Large intestine (tissue), 3 donors: Measurements from ENCODE around the gene PKD1L1. TPM values are rescaled to one million over a fixed set of nuclear protein-coding genes. Genes with fewer than 3 reads are reported as not detected.

ENCODE experiments used
- DNase-seq, 2 donors: peaks; one replicate each; pipeline versions ENCODE4 v3.0.0 to v3.0.0-alpha.2; 2013
- H3K27ac ChIP-seq: one replicate; pipeline ENCODE4 v1.5.1; 2013; ENCODE audit warnings: low read length
- H3K27me3 ChIP-seq: 2 replicates; pipeline ENCODE4 v1.6.1; 2013; ENCODE audit warnings: low read length; ENCODE audit not compliant: control insufficient read depth, insufficient read depth
- H3K36me3 ChIP-seq: 2 replicates; pipeline ENCODE4 v1.6.1; 2013; ENCODE audit warnings: low read length; ENCODE audit not compliant: control insufficient read depth, insufficient read depth
- H3K4me1 ChIP-seq: one replicate; pipeline ENCODE4 v1.6.1; 2013; ENCODE audit warnings: low read length; ENCODE audit not compliant: control insufficient read depth, insufficient read depth
- H3K4me3 ChIP-seq: one replicate; pipeline ENCODE4 v1.5.1; 2013; ENCODE audit warnings: low read length
- H3K9me3 ChIP-seq: one replicate; pipeline ENCODE4 v1.6.1; 2013; ENCODE audit warnings: mild to moderate bottlenecking, low read depth, low read length, moderate library complexity; ENCODE audit not compliant: control insufficient read depth
- WGBS: methylation state at CpG from one replicate; pipeline ENCODE4 v1.1.5; 2013; ENCODE audit warnings: low lambda C conversion rate; ENCODE audit not compliant: insufficient coverage; 5-methylcytosine and 5-hydroxymethylcytosine counted together
- polyA plus RNA-seq: library from polyadenylated mRNA; unstranded; fragments of 120-200 nt; gene quantifications from one replicate; pipeline ENCODE4 v1.2.1, GENCODE V29; 2013

The PKD1L1 gene
- polyA plus RNA-seq, 1 donor: 1.0 TPM

- DNase-seq: no peak
- Histone ChIP-seq H3K36me3 (no peaks in the 10 kb centered on the region), H3K9me3 (no peaks in the 10 kb centered on the region), H3K27ac (no peak overlapping the region), H3K4me1 (no peaks in the 10 kb centered on the region), H3K27me3 (peaks cover 7% of the 10 kb centered on the region), H3K4me3 (no peak overlapping the region)
- WGBS: no CpG with 5 or more reads among the region's 7 CpGs
Observed at GRCh38 chr7:47887016-47887640, 61.1 kb downstream of the PKD1L1 start.

- Histone ChIP-seq H3K4me3 (no peak overlapping the region), H3K4me1 (no peaks in the 10 kb centered on the region), H3K27ac (no peak overlapping the region), H3K27me3 (peaks cover 7% of the 10 kb centered on the region), H3K9me3 (no peaks in the 10 kb centered on the region), H3K36me3 (no peaks in the 10 kb centered on the region)
- whole genome bisulfite sequencing: no CpG with 5 or more reads among the region's 12 CpGs
- DNase-seq: no peak
Observed at GRCh38 chr7:47885987-47886811, 62.1 kb downstream of the PKD1L1 start.

- no CpG with 5 or more reads among the region's 10 CpGs for WGBS
- no peak for DNase-seq
- Histone ChIP-seq H3K4me1 (no peaks in the 10 kb centered on the region), H3K4me3 (no peak overlapping the region), H3K27me3 (peaks cover 7% of the 10 kb centered on the region), H3K27ac (no peak overlapping the region), H3K9me3 (no peaks in the 10 kb centered on the region), H3K36me3 (no peaks in the 10 kb centered on the region)
Observed at GRCh38 chr7:47885309-47885986, 62.8 kb downstream of the PKD1L1 start.

- Histone ChIP-seq H3K4me1 (no peaks in the 10 kb centered on the region), H3K4me3 (no peak overlapping the region), H3K27ac (no peak overlapping the region), H3K36me3 (no peaks in the 10 kb centered on the region), H3K9me3 (no peaks in the 10 kb centered on the region), H3K27me3 (peaks cover 7% of the 10 kb centered on the region)
- no peak for DNase-seq
- WGBS: no CpG with 5 or more reads among the region's 2 CpGs
Observed at GRCh38 chr7:47884675-47885074, 63.6 kb downstream of the PKD1L1 start.

- H3K4me1 ChIP-seq: no peaks in the 10 kb centered on the region
- no peak for DNase-seq
- H3K36me3 ChIP-seq: no peaks in the 10 kb centered on the region
- no peak overlapping the region for H3K4me3 ChIP-seq
- peaks cover 7% of the 10 kb centered on the region for H3K27me3 ChIP-seq
- no peaks in the 10 kb centered on the region for H3K9me3 ChIP-seq
- H3K27ac ChIP-seq: no peak overlapping the region
- no CpG with 5 or more reads among the region's 3 CpGs for WGBS
Observed at GRCh38 chr7:47882635-47883034, 65.6 kb downstream of the PKD1L1 start.

GRCh38 chr7:47881256-47881655, 67.0 kb downstream of the PKD1L1 start:
- peaks cover 7% of the 10 kb centered on the region for H3K27me3 ChIP-seq
- 0% methylated on average over 1 of the region's 4 CpGs for WGBS

GRCh38 chr7:47878662-47879061, 69.6 kb downstream of the PKD1L1 start:
- no peaks in the 10 kb centered on the region for H3K36me3 ChIP-seq
- no peaks in the 10 kb centered on the region for H3K27me3 ChIP-seq
- no peak overlapping the region for H3K4me3 ChIP-seq
- no peak overlapping the region for H3K27ac ChIP-seq
- WGBS: no CpG with 5 or more reads among the region's 4 CpGs
- H3K4me1 ChIP-seq: no peaks in the 10 kb centered on the region
- no peaks in the 10 kb centered on the region for H3K9me3 ChIP-seq
- no peak for DNase-seq

More at GRCh38 chr7:47881256-47881655, 67.0 kb downstream of the PKD1L1 start:
- Histone ChIP-seq H3K9me3 (no peaks in the 10 kb centered on the region), H3K4me1 (no peaks in the 10 kb centered on the region), H3K27ac (no peak overlapping the region), H3K36me3 (no peaks in the 10 kb centered on the region), H3K4me3 (no peak overlapping the region)
- DNase-seq: no peak

GRCh38 chr7:47877336-47877735, 70.9 kb downstream of the PKD1L1 start:
- no CpG with 5 or more reads among the region's 10 CpGs for WGBS
- Histone ChIP-seq H3K4me3 (no peak overlapping the region), H3K27ac (no peak overlapping the region), H3K9me3 (no peaks in the 10 kb centered on the region), H3K36me3 (no peaks in the 10 kb centered on the region), H3K27me3 (no peaks in the 10 kb centered on the region), H3K4me1 (no peaks in the 10 kb centered on the region)
- no peak for DNase-seq

- Histone ChIP-seq H3K27me3 (no peaks in the 10 kb centered on the region), H3K4me3 (no peak overlapping the region), H3K36me3 (no peaks in the 10 kb centered on the region), H3K4me1 (no peaks in the 10 kb centered on the region), H3K9me3 (no peaks in the 10 kb centered on the region), H3K27ac (no peak overlapping the region)
- DNase-seq: no peak
- WGBS: no CpG with 5 or more reads among the region's 2 CpGs
Observed at GRCh38 chr7:47875998-47876744, 72.1 kb downstream of the PKD1L1 start.

GRCh38 chr7:47875406-47875805, 72.9 kb downstream of the PKD1L1 start:
- Histone ChIP-seq H3K9me3 (no peaks in the 10 kb centered on the region), H3K27ac (no peak overlapping the region), H3K4me1 (no peaks in the 10 kb centered on the region), H3K36me3 (no peaks in the 10 kb centered on the region), H3K27me3 (no peaks in the 10 kb centered on the region), H3K4me3 (no peak overlapping the region)
- no peak for DNase-seq
